T-helper 2 cell (primary cell): ENCODE measurements around the gene CDK13.
A peak's percentile ranks its signal among the peaks of the same experiment; 100 is the strongest.

ENCODE experiments used
- DNase-seq, 5 experiments: peaks; one replicate each; pipeline versions ENCODE4 v3.0.0 to v3.0.0-alpha.2; 2012 to 2022

The CDK13 gene

GRCh38 chr7:39948956-39949928 is 814 bp upstream of the CDK13 start:
- DNase-seq, result peak; percentile 88 to 100 (median 97)

GRCh38 chr7:39950473-39951225 is 593 bp downstream of the CDK13 start:
- peak; percentile 12 to 59 (median 34) for DNase-seq

- DNase-seq, result peak; percentile 37 to 85 (median 60)
Observed at GRCh38 chr7:39951226-39952194, 1.5 kb downstream of the CDK13 start.

- DNase-seq, result peak in 2 of 5 experiments; percentile 15 to 51
Observed at GRCh38 chr7:39952374-39952773, 2.3 kb downstream of the CDK13 start.

- DNase-seq, result no peak
Observed at GRCh38 chr7:39952803-39953202, 2.7 kb downstream of the CDK13 start.

- DNase-seq, result no peak
Observed at GRCh38 chr7:39954694-39955093, 4.6 kb downstream of the CDK13 start.

- no peak for DNase-seq
Observed at GRCh38 chr7:39958038-39958437, 8.0 kb downstream of the CDK13 start.

GRCh38 chr7:39967406-39968161 is 17.5 kb downstream of the CDK13 start:
- DNase-seq, result no peak

- DNase-seq, result no peak
Observed at GRCh38 chr7:39969431-39969830, 19.4 kb downstream of the CDK13 start.

- DNase-seq, result no peak
Observed at GRCh38 chr7:39971924-39972323, 21.9 kb downstream of the CDK13 start.

GRCh38 chr7:39973801-39974200 is 23.7 kb downstream of the CDK13 start:
- DNase-seq, result no peak

GRCh38 chr7:39978230-39978934 is 28.3 kb downstream of the CDK13 start:
- peak in 1 of 5 experiments; percentile 18 for DNase-seq

- peak in 3 of 5 experiments; percentile 34 to 88 (median 67) for DNase-seq
Observed at GRCh38 chr7:39979406-39980073, 29.5 kb downstream of the CDK13 start.

- no peak for DNase-seq
Observed at GRCh38 chr7:39985398-39985918, 35.4 kb downstream of the CDK13 start.

- DNase-seq, result peak in 2 of 5 experiments; percentile 10 to 82
Observed at GRCh38 chr7:39987641-39988347, 37.7 kb downstream of the CDK13 start.

GRCh38 chr7:40000734-40001315 is 50.8 kb downstream of the CDK13 start:
- DNase-seq, result no peak

GRCh38 chr7:40001649-40002048 is 51.6 kb downstream of the CDK13 start:
- DNase-seq, result no peak

- no peak for DNase-seq
Observed at GRCh38 chr7:40003597-40003996, 53.5 kb downstream of the CDK13 start.
